ENCODE results near the gene SPDYE9. TPM values are rescaled to one million over a fixed set of nuclear protein-coding genes. Genes with fewer than 3 reads are reported as not detected.
A peak's percentile ranks its signal among the peaks of the same experiment; 100 is the strongest.
"Not testable (repeated sequence)": the region's sequence is repeated elsewhere in the genome, so short reads cannot be mapped to it uniquely, and the experiment has no call there.

SPDYE9 gene
- polyA plus RNA-seq (ENCODE audit: low read depth in 6 of 6): under 1 TPM in 2 of 6 donors, not detected in 4; 0.19 to 0.25 TPM

- DNase-seq; ATAC-seq (ENCODE audit: low read depth in 2 of 2); H3K9me3 Mint-ChIP-seq; H3K27me3 Mint-ChIP-seq; H3K27ac Mint-ChIP-seq; H3K4me3 Mint-ChIP-seq; H3K36me3 Mint-ChIP-seq; H3K4me1 Mint-ChIP-seq: not testable (repeated sequence)
These were observed at the start of gene SPDYE9 for GRCh38 chr7:73085938-73086337. TSS of gene SPDYE9 (minus strand) at chr7:73086038. CDS start at chr7:73084238, 1,800 bp downstream.

- not testable (repeated sequence) for H3K27me3 Mint-ChIP-seq; DNase-seq; H3K4me3 Mint-ChIP-seq; H3K27ac Mint-ChIP-seq; H3K4me1 Mint-ChIP-seq; ATAC-seq (ENCODE audit: low read depth in 2 of 2); H3K36me3 Mint-ChIP-seq; H3K9me3 Mint-ChIP-seq
These were observed 49.0 kb upstream of the SPDYE9 start for GRCh38 chr7:73134866-73135265.

GRCh38 chr7:73132651-73133217 lies 46.9 kb upstream of the SPDYE9 start:
- H3K27ac Mint-ChIP-seq; H3K4me1 Mint-ChIP-seq; H3K9me3 Mint-ChIP-seq; H3K27me3 Mint-ChIP-seq; H3K4me3 Mint-ChIP-seq; ATAC-seq (ENCODE audit: low read depth in 2 of 2); DNase-seq; H3K36me3 Mint-ChIP-seq: not testable (repeated sequence)

- H3K27ac Mint-ChIP-seq; H3K4me3 Mint-ChIP-seq; H3K4me1 Mint-ChIP-seq; H3K36me3 Mint-ChIP-seq; H3K27me3 Mint-ChIP-seq; DNase-seq; H3K9me3 Mint-ChIP-seq; ATAC-seq (ENCODE audit: low read depth in 2 of 2): not testable (repeated sequence)
These were observed 44.8 kb upstream of the SPDYE9 start for GRCh38 chr7:73130612-73131011.

- H3K27me3 Mint-ChIP-seq; H3K4me1 Mint-ChIP-seq; H3K36me3 Mint-ChIP-seq; H3K9me3 Mint-ChIP-seq; DNase-seq; H3K4me3 Mint-ChIP-seq; ATAC-seq (ENCODE audit: low read depth in 2 of 2): not testable (repeated sequence)
- H3K27ac Mint-ChIP-seq: peak overlapping the region in 1 of 6 donors; percentile 67
These were observed 38.3 kb upstream of the SPDYE9 start for GRCh38 chr7:73124126-73124525.

- peak; percentile 59 to 61 for ATAC-seq (ENCODE audit: low read depth in 2 of 2)
- H3K27ac Mint-ChIP-seq, H3K27me3 Mint-ChIP-seq, DNase-seq, H3K4me3 Mint-ChIP-seq, H3K4me1 Mint-ChIP-seq, H3K9me3 Mint-ChIP-seq, H3K36me3 Mint-ChIP-seq: not testable (repeated sequence)
These were observed 37.1 kb upstream of the SPDYE9 start for GRCh38 chr7:73122778-73123447.

GRCh38 chr7:73118155-73118554 lies 32.3 kb upstream of the SPDYE9 start:
- H3K9me3 Mint-ChIP-seq; DNase-seq; H3K36me3 Mint-ChIP-seq; H3K4me1 Mint-ChIP-seq; H3K27me3 Mint-ChIP-seq; H3K27ac Mint-ChIP-seq; H3K4me3 Mint-ChIP-seq; ATAC-seq (ENCODE audit: low read depth in 2 of 2): not testable (repeated sequence)

GRCh38 chr7:73057811-73058210 lies 28.0 kb downstream of the SPDYE9 start, which contains the start of gene SPDYE11:
TSS of gene SPDYE11 (minus strand) at chr7:73057911. CDS start at chr7:73056111, 1,800 bp downstream.
- not testable (repeated sequence) for H3K36me3 Mint-ChIP-seq; DNase-seq; H3K27ac Mint-ChIP-seq; H3K4me1 Mint-ChIP-seq; H3K9me3 Mint-ChIP-seq; H3K4me3 Mint-ChIP-seq; H3K27me3 Mint-ChIP-seq; ATAC-seq (ENCODE audit: low read depth in 2 of 2)

GRCh38 chr7:73029666-73030065 lies 56.2 kb downstream of the SPDYE9 start, which contains the start of gene SPDYE8:
TSS of gene SPDYE8 (minus strand) at chr7:73029766. CDS start at chr7:73027966, 1,800 bp downstream.
- not testable (repeated sequence) for H3K27me3 Mint-ChIP-seq; H3K36me3 Mint-ChIP-seq; H3K9me3 Mint-ChIP-seq; DNase-seq; H3K4me1 Mint-ChIP-seq; ATAC-seq (ENCODE audit: low read depth in 2 of 2); H3K4me3 Mint-ChIP-seq; H3K27ac Mint-ChIP-seq

Other genes with a start within 250 kb of the SPDYE9 start
- 10 to 100 TPM in 4 of 6 donors, 1 to 10 TPM in 2; 4.6 to 18.8 (median 10.1) TPM for gene POM121, start 160.9 kb downstream of the SPDYE9 start, polyA plus RNA-seq (ENCODE audit: low read depth in 6 of 6)
- under 1 TPM in 1 of 6 donors, not detected in 5; 0.31 TPM for gene TRIM74, start 116.6 kb downstream of the SPDYE9 start, polyA plus RNA-seq (ENCODE audit: low read depth in 6 of 6)
- under 1 TPM in 2 of 6 donors, not detected in 4; 0.19 to 0.25 TPM for gene SPDYE8, start 56.3 kb downstream of the SPDYE9 start, polyA plus RNA-seq (ENCODE audit: low read depth in 6 of 6)
- gene SPDYE11, start 28.1 kb downstream of the SPDYE9 start, polyA plus RNA-seq (ENCODE audit: low read depth in 6 of 6): under 1 TPM in 2 of 6 donors, not detected in 4; 0.19 to 0.45 TPM
- 10 to 100 TPM; 69.0 to 97.8 (median 86.5) TPM for gene NSUN5, start 222.8 kb upstream of the SPDYE9 start, polyA plus RNA-seq (ENCODE audit: low read depth in 6 of 6)
- under 1 TPM in 1 of 6 donors, not detected in 5; 0.13 TPM for gene TRIM50, start 242.0 kb upstream of the SPDYE9 start, polyA plus RNA-seq (ENCODE audit: low read depth in 6 of 6)
- not detected for gene FKBP6, start 242.1 kb upstream of the SPDYE9 start, polyA plus RNA-seq (ENCODE audit: low read depth in 6 of 6)

All from naive B cell (primary cell).